ENCODE measurements around the gene ZNF438.
A peak's percentile ranks its signal among the peaks of the same experiment; 100 is the strongest.

The ZNF438 gene

GRCh38 chr10:30943451-30943850, 88.2 kb downstream of the ZNF438 start:
- Histone ChIP-seq H3K27ac (peak overlapping the region; percentile 36), H3K27me3 (no peaks in the 10 kb centered on the region), H3K9me3 (no peaks in the 10 kb centered on the region), H3K4me3 (ENCODE audit: low read depth in 1 of 2, low read length in 1 of 2) (no peak overlapping the region), H3K4me1 (ENCODE audit: control insufficient read depth in 1 of 2, insufficient read depth in 1 of 2, low read depth in 1 of 2, low read length in 1 of 2) (no peaks in the 10 kb centered on the region), H3K36me3 (no peaks in the 10 kb centered on the region)
- no peak for TF ChIP-seq CTCF (IDR thresholded peaks at IDR 0.05)

GRCh38 chr10:30940256-30940655, 91.4 kb downstream of the ZNF438 start:
- no peak overlapping the region for H3K27ac ChIP-seq
- TF ChIP-seq CTCF (IDR thresholded peaks at IDR 0.05) = no peak
- H3K9me3 ChIP-seq = no peaks in the 10 kb centered on the region
- no peak overlapping the region for H3K4me3 ChIP-seq (ENCODE audit: low read depth in 1 of 2, low read length in 1 of 2)
- H3K4me1 ChIP-seq (ENCODE audit: control insufficient read depth in 1 of 2, insufficient read depth in 1 of 2, low read depth in 1 of 2, low read length in 1 of 2) = no peaks in the 10 kb centered on the region
- H3K27me3 ChIP-seq = no peaks in the 10 kb centered on the region
- H3K36me3 ChIP-seq = peaks cover under 1% of the 10 kb centered on the region

- no peak for TF ChIP-seq CTCF (IDR thresholded peaks at IDR 0.05)
- H3K4me3 ChIP-seq (ENCODE audit: low read depth in 1 of 2, low read length in 1 of 2) = no peak overlapping the region
- no peaks in the 10 kb centered on the region for H3K27me3 ChIP-seq
- peaks cover 4% of the 10 kb centered on the region for H3K36me3 ChIP-seq
- no peak overlapping the region for H3K27ac ChIP-seq
- H3K9me3 ChIP-seq = no peaks in the 10 kb centered on the region
- H3K4me1 ChIP-seq (ENCODE audit: control insufficient read depth in 1 of 2, insufficient read depth in 1 of 2, low read depth in 1 of 2, low read length in 1 of 2) = no peaks in the 10 kb centered on the region
Measured at GRCh38 chr10:30939643-30940251, 91.9 kb downstream of the ZNF438 start.

GRCh38 chr10:30935078-30935477, 96.6 kb downstream of the ZNF438 start:
- peaks cover 9% of the 10 kb centered on the region for H3K36me3 ChIP-seq
- no peaks in the 10 kb centered on the region for H3K9me3 ChIP-seq
- no peak for TF ChIP-seq CTCF (IDR thresholded peaks at IDR 0.05)
- no peaks in the 10 kb centered on the region for H3K27me3 ChIP-seq
- H3K4me1 ChIP-seq (ENCODE audit: control insufficient read depth in 1 of 2, insufficient read depth in 1 of 2, low read depth in 1 of 2, low read length in 1 of 2) = no peaks in the 10 kb centered on the region
- no peak overlapping the region for H3K4me3 ChIP-seq (ENCODE audit: low read depth in 1 of 2, low read length in 1 of 2)
- H3K27ac ChIP-seq = no peak overlapping the region

GRCh38 chr10:30931094-30931493, 100.6 kb downstream of the ZNF438 start:
- H3K27ac ChIP-seq = no peak overlapping the region
- peaks cover 21% of the 10 kb centered on the region for H3K36me3 ChIP-seq
- H3K4me3 ChIP-seq (ENCODE audit: low read depth in 1 of 2, low read length in 1 of 2) = no peak overlapping the region
- H3K9me3 ChIP-seq = no peaks in the 10 kb centered on the region
- TF ChIP-seq CTCF (IDR thresholded peaks at IDR 0.05) = no peak
- no peaks in the 10 kb centered on the region for H3K4me1 ChIP-seq (ENCODE audit: control insufficient read depth in 1 of 2, insufficient read depth in 1 of 2, low read depth in 1 of 2, low read length in 1 of 2)
- H3K27me3 ChIP-seq = no peaks in the 10 kb centered on the region

Measured in neutrophil (primary cell).